GM21723 (cell line): ENCODE data around the gene SPECC1.
"Not testable (repeated sequence)": the region's sequence is repeated elsewhere in the genome, so short reads cannot be mapped to it uniquely, and the experiment has no call there.

Experiments used
- ATAC-seq: cut with Tn5 transposase; IDR thresholded peaks from one replicate; pipeline ENCODE4 v1.9.1; 2021; ENCODE audit warnings: mild to moderate bottlenecking, moderate library complexity; ENCODE audit not compliant: unreplicated experiment

The SPECC1 gene

DNA sequence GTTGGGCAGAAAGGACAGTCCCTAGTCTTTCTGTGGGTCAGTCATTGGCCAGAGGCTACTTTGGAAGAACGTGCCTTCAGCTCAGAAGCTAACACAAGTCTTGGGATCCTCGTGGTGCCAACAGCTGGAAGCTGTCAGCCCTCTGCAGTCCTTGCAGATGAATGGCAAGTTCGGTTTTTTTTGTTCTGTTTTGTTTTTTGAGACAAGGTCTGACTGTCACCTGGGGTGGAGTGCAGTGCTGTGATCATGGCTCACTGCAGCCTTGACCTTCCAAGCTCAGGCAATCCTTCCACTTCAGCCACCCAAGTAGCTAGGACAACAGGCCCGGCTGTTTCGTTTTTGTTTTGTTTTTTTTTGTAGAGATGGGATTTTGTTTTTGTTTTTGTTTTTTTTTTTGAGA is 149.4 kb downstream of the SPECC1 start:
- ATAC-seq: no peak

DNA sequence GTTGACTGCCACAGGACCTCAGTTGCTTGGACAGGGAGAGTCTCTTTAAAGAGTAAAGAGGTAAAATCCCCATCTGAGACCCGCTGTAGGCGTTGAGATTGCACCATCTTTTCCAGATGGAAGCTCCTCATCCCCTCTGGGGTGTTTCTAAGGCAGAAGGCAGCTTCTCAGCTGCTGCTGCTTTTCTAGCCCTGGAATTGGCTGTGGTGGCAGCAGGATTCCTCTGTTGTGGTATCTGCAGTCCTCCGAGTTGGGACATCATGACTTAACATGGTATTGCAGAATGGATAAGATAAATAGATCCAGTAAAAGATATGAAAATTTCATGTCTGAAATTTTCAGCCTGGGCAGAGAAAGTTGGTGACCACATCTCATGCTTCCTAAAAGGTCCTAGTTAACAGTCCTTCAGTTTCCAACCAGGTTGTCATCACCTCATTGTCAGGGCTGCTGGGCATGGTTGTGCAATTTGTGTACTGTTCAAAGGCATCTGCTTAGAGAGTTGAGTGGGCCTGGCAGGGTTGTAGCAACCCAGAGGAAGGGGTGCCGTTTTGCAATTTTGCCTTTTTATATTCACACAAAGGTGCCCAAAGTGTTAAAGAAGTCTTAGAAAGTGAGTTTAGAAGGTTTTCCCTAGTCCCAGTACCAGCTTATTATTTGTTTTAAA is 150.4 kb downstream of the SPECC1 start:
- ATAC-seq: no peak

GRCh38 chr17:20165516-20165915 is 156.4 kb downstream of the SPECC1 start:
- not testable (repeated sequence) for ATAC-seq

DNA sequence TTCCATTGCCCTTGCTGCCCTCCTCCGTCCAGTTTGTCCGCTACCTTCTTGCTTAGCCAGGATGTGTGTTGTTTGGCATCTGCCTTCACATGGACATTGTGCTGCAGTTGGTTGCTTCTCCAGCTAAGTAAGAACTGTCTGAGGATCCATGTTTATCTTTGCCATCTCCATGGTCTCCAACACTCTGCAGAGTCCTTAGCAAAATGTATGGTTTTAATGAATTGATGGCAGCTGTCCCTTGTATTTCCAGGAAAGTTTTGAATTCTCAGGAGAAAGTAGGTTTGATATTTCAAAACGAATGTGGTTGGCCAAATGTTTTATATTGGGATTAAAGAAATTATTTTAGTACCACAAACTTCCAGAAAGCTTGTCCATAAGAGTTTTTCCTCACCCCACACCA is 160.9 kb downstream of the SPECC1 start:
- ATAC-seq: no peak

DNA sequence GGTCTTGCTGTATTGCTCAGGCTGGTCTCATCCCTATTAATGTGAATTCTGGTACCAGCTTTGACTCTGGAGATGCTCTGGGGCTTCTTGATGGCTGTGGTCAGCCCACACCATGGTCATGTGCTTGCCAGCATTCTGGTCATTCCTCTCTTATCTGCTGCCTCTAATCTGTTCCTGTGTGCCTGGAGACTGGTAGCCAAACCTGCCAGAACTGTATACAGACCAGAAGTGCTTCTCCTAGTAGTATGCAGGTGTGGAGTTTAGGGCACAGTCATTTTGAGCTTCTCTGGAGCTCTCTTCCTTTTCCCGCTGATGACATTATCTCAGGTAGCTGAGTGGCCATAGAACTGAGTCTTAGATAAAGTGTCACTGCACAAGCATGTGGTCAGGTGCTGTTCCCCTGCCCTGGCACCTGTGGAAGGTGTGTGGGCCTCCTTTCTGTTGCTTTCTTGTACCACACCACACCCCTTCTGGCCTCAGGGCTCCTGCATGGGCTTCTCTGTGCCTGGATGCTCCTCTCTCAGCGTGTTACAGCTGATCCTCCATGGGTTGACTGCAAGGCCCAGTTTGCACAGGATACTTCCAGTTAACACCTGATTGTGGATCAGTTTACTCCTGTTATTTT is 162.7 kb downstream of the SPECC1 start:
- ATAC-seq: no peak

DNA sequence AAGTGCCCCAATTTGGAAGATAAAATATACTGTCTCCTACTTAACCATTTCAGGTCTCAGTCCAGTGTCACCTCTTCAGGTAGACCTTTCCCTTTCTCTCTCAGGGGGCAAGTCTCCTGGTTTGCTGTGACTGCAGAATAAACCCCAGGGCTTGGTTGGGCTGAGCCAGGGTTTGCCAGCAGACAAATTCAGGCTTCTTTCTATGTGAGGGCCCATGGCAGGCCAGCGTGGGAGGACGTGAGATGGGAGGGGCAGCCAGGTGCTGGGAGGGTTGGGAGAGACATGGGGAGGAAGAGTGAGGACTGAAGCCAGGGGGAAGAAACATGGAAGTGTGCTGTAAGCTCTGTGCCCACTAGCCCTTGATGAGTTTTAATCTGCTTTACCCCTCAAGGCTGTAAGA is 163.2 kb downstream of the SPECC1 start:
- no peak for ATAC-seq

GRCh38 chr17:20173091-20173490 is 163.9 kb downstream of the SPECC1 start:
- no peak for ATAC-seq

GRCh38 chr17:20174588-20175265 is 165.6 kb downstream of the SPECC1 start:
- ATAC-seq: no peak

- ATAC-seq: no peak
These were observed 169.9 kb downstream of the SPECC1 start for GRCh38 chr17:20179041-20179440.

DNA sequence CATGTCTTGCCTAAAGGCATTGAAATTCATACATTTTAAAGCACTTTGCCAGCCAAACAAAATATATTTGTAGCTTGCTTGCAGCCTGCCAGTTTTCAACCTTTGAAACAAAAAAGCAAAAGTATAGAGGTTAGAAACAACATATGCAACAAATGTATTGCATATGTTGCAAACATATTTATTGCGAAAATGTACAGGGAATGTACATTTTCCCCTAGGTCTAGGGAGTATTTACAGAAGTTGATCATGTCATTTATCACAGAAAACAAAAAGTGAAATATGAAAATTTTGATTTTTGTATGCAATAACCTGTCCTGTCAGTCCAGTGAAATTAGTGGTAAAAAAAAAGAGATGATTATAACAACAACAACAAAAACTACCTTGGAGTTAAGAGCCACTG is 171.5 kb downstream of the SPECC1 start:
- no peak for ATAC-seq

DNA sequence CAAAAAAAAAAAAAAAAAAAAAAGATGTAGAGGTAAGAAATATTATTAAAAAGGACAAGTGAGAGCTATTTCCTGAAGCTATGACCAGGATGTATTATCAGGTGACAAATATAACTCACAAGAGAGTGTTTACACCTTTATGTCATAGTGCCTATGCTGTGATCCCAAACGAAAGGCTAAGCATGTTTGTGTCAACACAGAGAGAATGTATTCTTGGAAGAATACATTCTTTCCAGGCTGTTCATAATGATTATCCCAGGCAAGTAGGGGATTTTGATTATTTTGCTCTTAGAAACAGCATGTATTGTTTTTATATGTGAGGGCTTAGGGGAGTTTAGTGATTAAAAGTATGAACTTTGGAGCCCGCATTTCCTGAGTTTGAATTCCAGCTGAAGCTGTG is 175.0 kb downstream of the SPECC1 start:
- ATAC-seq: no peak

DNA sequence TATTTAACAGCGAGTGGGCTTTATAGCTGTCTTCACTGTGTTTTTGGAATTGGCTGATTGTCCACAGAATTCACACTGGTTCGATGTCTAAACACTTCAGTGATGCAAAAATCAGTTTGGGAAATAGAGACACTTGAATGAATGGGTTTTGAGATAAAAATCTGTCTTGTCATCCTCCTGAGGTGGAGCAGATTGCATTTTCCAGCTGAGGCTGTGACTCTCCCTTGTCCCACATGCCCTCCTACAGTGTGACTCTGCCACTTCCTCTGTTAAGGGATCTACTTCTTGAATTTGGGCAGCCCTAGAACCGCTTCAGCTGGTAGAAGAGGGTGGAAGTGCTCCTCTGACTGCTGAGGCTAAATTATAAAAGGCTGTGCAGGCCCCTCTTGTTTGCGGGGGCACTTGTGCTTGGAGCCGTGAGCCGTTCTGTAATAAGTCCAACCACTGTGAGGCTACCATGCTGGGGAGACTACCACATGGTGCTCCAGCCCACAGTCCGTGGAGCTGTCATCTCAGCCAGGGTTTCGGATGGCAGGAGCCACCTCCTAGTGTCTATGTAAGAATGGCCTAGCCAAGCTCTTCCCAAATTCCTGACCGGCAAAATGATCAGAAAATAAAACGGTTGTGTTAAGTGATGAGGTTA is 175.9 kb downstream of the SPECC1 start:
- no peak for ATAC-seq

DNA sequence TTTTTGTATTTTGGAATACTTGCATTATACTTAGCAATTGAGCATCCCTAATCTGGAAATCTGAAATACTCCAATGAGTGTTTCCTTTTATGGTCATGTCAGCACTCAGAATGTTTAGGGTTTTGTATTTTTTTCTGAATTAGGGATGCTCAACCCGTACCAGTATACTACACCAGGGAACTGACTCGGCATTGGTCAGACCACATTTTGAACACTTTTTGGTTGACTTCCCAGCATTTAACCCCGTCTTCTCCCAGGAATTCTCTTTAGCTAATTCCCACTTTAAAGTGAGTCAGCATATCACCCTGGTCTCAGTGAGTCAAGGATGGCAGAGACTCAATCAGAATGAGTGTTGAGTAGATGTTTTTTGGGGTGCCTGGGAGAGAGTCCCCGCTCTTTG is 177.9 kb downstream of the SPECC1 start:
- ATAC-seq: no peak

DNA sequence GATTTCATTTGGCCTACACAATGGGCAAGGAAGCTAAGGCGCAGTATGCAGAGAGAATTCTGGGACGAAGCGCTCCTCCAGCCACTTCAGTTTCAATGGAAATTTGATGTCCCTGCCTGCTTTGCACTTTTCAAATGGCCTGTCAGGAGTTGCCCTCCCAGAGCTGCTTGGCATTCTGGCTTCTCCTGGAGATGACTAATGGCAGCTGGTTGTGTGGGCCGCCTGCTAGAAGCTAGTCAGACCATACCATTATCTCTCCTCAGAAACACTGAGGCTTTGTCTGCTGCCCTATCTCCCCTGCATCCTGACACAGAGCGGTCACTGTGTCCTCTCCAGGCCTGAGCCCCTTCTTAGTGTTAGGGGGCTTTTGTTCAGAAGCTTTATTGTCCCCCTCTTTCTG is 180.1 kb downstream of the SPECC1 start:
- no peak for ATAC-seq

DNA sequence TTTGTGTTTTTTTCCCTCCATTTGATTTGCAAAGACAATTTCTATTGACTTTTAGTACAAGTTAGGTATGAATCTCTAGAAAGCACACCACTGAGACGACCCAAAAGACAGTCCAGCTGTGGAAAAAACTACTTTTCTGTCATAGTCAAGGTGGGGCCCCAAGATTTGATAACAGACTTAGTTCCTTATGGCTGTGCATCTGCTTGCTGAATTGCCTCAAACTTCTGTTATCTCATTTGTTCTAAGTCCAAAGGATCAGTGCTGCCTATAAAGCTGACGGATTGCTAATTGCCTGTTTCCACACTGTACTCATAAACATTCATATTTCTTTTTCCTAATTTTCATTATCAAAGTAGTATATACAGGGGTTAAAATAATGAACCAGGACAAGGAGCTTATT is 180.8 kb downstream of the SPECC1 start:
- ATAC-seq: no peak

DNA sequence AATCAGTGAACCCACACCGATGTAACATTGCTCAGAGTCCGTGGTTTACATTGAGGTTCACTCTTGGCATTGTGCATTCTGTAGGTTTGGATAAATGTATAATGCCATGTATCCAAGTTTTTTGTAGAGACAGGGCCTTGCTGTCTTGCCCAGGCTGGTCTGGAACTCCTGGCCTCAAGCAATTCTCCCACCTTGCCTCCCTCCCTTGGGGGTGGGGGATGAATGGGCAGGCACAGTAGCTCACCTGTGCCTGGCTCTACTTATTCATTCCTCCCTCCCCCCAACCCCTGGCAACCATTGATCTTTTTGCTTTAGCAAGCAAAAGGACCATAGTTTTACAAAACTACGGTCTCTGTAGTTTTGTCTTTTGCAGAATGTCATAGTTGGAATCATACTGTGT is 181.4 kb downstream of the SPECC1 start:
- no peak for ATAC-seq

DNA sequence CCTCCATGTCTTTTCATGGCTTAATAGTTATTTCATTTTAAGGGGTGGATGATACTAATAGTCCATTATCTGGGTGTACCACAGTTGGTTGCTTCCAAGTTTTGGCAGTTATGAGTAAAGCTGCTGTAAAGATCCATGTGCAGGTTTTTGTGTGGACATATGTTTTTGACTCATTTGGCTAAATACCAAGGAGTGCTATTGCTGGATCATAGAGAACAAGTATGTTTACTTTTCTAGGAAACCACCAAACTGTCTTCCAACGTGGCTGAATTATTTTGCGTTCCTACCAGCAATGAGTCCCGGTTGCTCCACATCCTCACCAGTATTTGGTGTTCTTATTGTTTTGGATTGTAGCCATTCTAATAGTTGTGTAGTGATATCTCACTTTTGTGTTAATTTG is 181.9 kb downstream of the SPECC1 start:
- no peak for ATAC-seq

- not testable (repeated sequence) for ATAC-seq
These were observed 187.1 kb downstream of the SPECC1 start for GRCh38 chr17:20196286-20196685.

DNA sequence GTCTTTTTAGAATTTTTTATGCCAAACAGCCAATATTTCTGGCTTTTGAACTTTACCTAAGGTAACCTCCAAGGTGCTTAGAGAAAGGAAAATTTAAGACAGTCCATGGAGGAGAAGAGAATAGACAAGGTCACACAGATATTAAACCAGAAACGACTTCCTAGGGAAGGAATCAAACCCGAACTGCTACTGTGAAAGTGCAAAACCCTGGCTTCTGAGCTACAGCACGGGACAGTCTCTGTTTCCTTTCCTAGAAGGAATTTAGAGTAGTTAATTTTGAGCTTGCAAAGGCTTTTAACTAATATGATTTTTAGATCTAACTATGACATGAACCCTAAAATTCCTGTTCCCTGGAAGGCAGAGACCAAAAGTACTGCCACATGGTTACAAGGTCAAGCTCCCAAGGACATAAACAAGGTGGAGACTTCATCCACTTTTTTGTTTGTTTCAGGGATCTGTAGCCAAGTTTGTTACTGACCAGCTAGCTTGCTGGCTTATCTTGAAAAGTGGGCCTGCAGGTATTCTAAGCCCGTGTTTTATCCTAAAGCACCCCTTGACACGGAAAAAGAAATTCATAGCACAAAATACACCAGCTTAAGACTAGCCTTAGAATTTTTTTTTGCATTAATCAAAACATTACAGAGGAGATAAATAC is 188.2 kb downstream of the SPECC1 start:
- ATAC-seq: no peak

DNA sequence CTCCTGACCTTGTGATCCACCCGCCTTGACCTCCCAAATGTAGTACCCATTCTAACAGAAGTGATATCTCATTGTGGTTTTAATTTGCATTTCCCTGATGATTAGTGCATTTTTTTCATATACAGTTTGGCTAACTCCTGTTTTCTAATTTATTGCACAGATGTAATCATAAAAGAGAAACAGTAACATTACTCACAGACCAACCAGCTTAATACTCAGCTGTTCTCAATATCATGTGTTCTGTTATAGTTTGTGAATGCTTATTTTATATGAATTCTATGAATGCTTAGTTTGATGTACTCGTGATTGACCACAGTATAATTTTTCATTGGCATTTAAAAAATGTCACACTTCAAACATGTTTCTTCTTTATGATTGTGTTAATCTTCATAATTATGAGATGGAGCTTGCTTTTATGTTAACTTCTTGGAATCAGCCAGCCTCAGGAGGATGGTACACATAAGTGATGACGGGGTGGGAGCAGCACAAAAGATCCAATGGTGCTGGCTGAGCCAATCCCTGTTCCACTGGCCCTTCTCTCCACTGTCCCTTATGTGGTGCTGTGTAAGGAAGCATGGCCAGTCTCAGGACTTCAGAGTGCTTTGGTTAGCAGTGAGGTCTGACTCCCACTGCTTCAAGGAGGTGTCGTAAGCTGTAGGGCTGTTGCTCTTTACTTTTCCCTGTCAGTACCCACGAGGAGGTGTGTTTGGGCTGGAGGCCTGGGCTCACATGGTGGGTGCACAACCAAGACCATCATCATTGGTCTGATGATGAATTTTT is 191.0 kb downstream of the SPECC1 start:
- ATAC-seq: no peak
